ENCODE measurements around the gene LMOD3. TPM values are rescaled to one million over a fixed set of nuclear protein-coding genes. Genes with fewer than 3 reads are reported as not detected.

The LMOD3 gene
- total RNA-seq, 2 donors from 2014 or later = 0.50 TPM; not detected in 1

DNA sequence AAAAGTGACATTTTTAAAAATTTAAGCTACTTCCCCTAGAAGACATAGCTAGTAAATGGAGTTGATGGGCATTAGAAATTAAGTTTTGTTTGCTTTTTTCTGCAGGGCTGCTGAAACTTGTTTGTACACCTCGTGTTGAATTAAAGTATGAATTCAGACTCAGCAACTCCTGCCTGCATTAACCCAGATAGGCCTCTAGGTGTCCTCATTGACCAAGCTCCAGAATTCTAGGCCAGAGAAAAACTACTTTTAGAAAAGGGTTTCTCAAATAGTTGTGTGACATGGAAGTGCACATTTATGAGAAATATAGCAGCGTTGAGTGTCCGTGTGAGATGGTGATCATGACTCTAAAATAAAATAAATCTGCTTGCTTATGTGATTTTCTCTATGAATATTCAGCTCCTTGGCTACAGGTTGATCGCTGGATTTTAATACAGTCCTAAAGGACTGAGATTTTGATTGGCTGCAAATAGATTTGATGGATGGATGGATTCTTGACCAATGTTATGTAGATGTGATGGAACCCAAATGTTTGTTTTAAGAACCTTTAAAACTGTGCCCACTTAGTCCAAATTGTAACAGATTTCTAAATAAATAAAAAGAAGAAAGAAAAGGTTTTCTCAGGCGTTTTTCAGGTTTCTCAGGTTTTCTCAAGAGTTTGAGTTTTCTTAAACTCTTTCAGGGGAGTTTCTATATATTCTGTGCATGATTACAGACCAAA is 39.4 kb upstream of the LMOD3 start:
- no peaks in the 10 kb centered on the region for H3K9me3 ChIP-seq

DNA sequence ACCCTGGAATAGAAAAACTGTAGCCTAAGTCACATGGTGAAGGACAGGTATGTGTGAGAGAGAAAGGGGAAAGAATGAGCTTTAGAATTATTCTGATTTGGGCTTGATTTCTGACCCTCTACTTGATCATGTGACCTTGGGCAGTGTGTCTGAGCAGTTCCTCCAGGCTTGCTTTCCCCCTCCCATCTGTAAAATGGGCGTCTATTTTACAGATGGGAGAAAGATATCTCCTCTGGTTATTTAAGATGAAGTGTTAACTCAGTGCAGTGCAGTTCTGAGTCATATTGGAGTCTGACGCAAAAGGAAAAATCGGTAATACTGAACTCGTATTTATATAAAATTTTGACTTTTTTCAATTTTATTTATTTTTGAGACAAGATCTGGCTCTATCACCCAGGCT is 38.1 kb upstream of the LMOD3 start:
- no peaks in the 10 kb centered on the region for H3K9me3 ChIP-seq
- H3K4me1 ChIP-seq (replicated peaks) = no peaks in the 10 kb centered on the region
- no peaks in the 10 kb centered on the region for H3K27me3 ChIP-seq (replicated peaks; ENCODE audit: insufficient read depth)
- H3K4me3 ChIP-seq = no peak overlapping the region
- intact Hi-C loops (cut with DNase I) = loop anchor here (5.0 kb wide), 2 partner anchors 147 to 267 kb away; no protein-coding TSS in a partner anchor
- TF ChIP-seq POLR2A (IDR thresholded peaks at IDR 0.05) (no peak), POLR2AphosphoS5 (IDR thresholded peaks at IDR 0.05) (no peak)
- TF ChIP-seq, protein P1, sequence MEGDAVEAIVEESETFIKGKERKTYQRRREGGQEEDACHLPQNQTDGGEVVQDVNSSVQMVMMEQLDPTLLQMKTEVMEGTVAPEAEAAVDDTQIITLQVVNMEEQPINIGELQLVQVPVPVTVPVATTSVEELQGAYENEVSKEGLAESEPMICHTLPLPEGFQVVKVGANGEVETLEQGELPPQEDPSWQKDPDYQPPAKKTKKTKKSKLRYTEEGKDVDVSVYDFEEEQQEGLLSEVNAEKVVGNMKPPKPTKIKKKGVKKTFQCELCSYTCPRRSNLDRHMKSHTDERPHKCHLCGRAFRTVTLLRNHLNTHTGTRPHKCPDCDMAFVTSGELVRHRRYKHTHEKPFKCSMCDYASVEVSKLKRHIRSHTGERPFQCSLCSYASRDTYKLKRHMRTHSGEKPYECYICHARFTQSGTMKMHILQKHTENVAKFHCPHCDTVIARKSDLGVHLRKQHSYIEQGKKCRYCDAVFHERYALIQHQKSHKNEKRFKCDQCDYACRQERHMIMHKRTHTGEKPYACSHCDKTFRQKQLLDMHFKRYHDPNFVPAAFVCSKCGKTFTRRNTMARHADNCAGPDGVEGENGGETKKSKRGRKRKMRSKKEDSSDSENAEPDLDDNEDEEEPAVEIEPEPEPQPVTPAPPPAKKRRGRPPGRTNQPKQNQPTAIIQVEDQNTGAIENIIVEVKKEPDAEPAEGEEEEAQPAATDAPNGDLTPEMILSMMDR (IDR thresholded peaks at IDR 0.05) = no peak
- WGBS = 79% methylated on average over 4 of the region's 4 CpGs
- no peak for DNase-seq (ENCODE audit: low spot score)
- no peak overlapping the region for H3K27ac ChIP-seq
- H3K36me3 ChIP-seq = no peaks in the 10 kb centered on the region

More for the DNA sequence above, 39.4 kb upstream of the LMOD3 start:
- intact Hi-C loops (cut with DNase I) = loop anchor here (2.0 to 5.0 kb wide), 3 partner anchors 146 to 266 kb away; no protein-coding TSS in a partner anchor
- Histone ChIP-seq H3K4me1 (replicated peaks) (no peaks in the 10 kb centered on the region), H3K27me3 (replicated peaks; ENCODE audit: insufficient read depth) (no peaks in the 10 kb centered on the region), H3K27ac (no peak overlapping the region), H3K36me3 (no peaks in the 10 kb centered on the region), H3K4me3 (no peak overlapping the region)
- TF ChIP-seq, protein P1 (IDR thresholded peaks at IDR 0.05) = peak; percentile 84 to 94 (median 89)
- TF ChIP-seq POLR2A (IDR thresholded peaks at IDR 0.05) (no peak), POLR2AphosphoS5 (IDR thresholded peaks at IDR 0.05) (peak; percentile 22)
- peak; percentile 22 for DNase-seq (ENCODE audit: low spot score)
- WGBS = 33% methylated on average over 5 of the region's 5 CpGs

DNA sequence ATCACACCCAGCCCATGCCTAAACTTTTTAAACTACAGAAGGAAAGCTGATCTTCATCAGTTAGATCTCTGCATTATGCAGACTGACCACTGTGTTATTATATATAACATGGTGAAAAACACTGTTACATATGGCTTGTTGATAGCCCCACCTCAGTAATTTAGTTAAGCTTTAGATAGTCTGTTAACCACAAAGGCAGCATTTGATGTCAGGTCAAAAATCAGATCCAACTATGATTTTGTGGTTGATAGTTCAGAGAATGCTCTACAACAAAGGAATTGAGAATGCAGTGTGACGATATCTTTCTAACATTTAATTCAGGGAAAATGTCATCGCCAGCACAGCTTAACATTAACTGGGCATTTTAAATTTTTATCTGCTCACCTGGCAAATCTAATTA is 37.7 kb upstream of the LMOD3 start:
- H3K36me3 ChIP-seq = no peaks in the 10 kb centered on the region
- no peak for DNase-seq (ENCODE audit: low spot score)
- no peak overlapping the region for H3K27ac ChIP-seq
- H3K4me3 ChIP-seq = no peak overlapping the region
- H3K9me3 ChIP-seq = no peaks in the 10 kb centered on the region
- intact Hi-C loops (cut with DNase I) = loop anchor here (5.0 kb wide), 2 partner anchors 147 to 267 kb away; no protein-coding TSS in a partner anchor
- TF ChIP-seq POLR2AphosphoS5 (IDR thresholded peaks at IDR 0.05) (no peak), POLR2A (IDR thresholded peaks at IDR 0.05) (no peak)
- TF ChIP-seq, protein P1 (IDR thresholded peaks at IDR 0.05) = no peak
- WGBS = 88% methylated on average over 2 of the region's 2 CpGs
- H3K4me1 ChIP-seq (replicated peaks) = no peaks in the 10 kb centered on the region
- no peaks in the 10 kb centered on the region for H3K27me3 ChIP-seq (replicated peaks; ENCODE audit: insufficient read depth)

DNA sequence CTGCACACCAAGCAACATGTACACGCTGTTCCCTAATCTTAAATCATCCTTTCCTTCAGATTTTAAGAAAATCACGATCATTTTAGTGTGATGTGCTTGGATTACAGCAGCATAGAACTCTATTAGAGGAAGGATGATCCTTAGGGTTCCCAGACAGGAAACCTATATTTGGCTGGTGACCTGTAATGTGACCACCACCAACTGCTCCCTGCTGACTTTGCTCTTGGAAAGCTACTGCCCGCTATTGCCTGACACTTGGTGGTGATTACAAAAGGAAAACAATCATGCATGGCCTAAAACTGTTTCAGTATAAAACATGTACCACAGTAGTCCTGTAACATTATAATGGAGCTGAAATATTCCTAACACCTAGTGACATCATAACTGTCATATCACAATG is 27.2 kb upstream of the LMOD3 start:
- WGBS = 88% methylated on average over 3 of the region's 3 CpGs
- no peak overlapping the region for H3K27ac ChIP-seq
- TF ChIP-seq POLR2A (IDR thresholded peaks at IDR 0.05) = no peak
- no peaks in the 10 kb centered on the region for H3K36me3 ChIP-seq
- H3K9me3 ChIP-seq = no peaks in the 10 kb centered on the region
- no peak overlapping the region for H3K4me3 ChIP-seq
- no peak for DNase-seq (ENCODE audit: low spot score)
- no peaks in the 10 kb centered on the region for H3K4me1 ChIP-seq (replicated peaks)
- no peaks in the 10 kb centered on the region for H3K27me3 ChIP-seq (replicated peaks; ENCODE audit: insufficient read depth)
- intact Hi-C loops (cut with DNase I) = no loop called here

DNA sequence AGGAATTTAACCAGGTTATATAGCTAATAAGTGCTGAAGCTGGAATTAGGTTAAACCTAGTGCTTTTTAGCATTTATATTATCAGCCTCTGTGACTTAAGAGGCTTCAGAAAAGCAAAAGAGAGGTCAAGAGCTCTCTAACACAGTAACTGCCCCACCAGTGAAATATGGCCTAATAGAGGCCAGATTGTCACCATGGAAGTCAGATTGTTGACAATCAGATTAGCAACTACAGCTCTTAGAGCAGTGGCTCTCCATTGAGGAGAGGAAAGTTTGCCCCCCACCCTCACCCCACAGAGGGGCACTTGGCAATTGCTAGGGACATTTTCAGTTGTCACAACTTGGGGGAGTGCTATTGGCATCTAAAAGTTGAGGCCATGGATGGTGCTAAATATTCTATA is 23.3 kb upstream of the LMOD3 start:
- Histone ChIP-seq H3K36me3 (no peaks in the 10 kb centered on the region), H3K9me3 (no peaks in the 10 kb centered on the region), H3K27ac (no peak overlapping the region), H3K4me3 (no peak overlapping the region), H3K4me1 (replicated peaks) (no peaks in the 10 kb centered on the region), H3K27me3 (replicated peaks; ENCODE audit: insufficient read depth) (no peaks in the 10 kb centered on the region)
- intact Hi-C loops (cut with DNase I) = no loop called here
- TF ChIP-seq, protein P1 (IDR thresholded peaks at IDR 0.05) = no peak
- TF ChIP-seq POLR2AphosphoS5 (IDR thresholded peaks at IDR 0.05) (no peak), POLR2A (IDR thresholded peaks at IDR 0.05) (no peak)
- DNase-seq (ENCODE audit: low spot score) = no peak

All from prostate gland (tissue), 2 donors.